Islet precursor cell (in vitro differentiated cells): ENCODE results near the gene NR1I3.

Experiments
- DNase-seq: peaks from one replicate; pipeline ENCODE4 v3.0.0-alpha.2; 2018

Gene NR1I3

GRCh38 chr1:161217831-161218230, 20.2 kb downstream of the NR1I3 start:
- no peak for DNase-seq

DNA sequence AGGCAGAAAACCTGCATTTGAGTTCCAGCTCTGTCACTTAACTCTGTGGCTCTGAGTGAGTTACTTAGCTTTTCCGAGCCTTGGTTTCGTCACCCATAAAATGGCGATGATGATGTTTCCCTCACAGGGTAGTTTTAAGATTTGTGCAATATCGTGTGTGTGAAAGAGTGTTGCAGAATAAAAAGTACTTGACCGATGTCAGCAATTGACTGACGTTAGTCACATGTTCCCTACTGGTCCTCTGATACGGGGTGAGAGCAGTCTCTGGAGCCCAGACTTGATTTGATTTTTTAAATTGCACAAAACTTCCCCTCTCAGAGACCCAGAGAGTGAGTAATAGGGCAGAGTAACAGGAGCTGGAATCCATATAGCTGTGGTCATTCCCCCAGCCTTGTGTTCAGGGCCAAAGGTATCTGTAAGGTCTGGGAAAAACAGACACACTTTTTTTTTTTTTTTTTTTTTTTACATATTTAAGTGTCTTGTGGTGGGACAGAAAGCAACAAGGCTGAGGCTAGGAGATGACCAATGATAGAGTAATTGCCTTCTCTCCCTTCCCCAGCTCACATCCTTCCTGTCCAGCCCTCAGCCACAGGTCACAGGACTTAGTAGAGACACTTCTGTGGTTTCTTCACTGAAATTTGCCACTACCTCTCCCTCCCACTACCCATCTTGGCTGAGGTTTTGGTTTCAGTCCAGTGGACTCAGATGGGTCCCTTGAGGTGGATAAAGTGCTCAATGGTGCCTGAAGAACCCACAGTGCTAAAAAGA, 20.9 kb downstream of the NR1I3 start:
- DNase-seq, result peak; percentile 79

DNA sequence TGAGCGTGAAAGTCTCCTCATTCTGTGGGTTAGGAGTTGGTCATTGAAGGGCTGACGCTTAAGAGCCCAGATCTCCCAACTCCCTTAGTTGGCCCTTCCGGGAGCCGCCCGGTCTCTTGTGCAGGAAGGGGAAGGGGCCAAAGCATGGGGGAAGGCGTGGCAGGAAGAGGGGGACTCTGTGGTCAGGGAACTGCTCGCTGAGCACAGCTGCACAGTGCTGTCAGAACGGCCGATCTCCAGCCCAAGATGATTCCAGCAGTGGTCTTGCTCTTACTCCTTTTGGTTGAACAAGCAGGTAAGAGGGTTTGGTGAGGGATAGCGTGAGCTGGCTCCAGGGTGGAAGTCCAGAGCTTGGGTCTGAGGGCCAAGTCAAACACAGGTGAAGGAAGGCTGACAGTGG, 22.9 kb downstream of the NR1I3 start, which contains the start of gene FCER1G:
Gene FCER1G, plus strand, starts transcription at position 220 of the 400 bp plus-strand sequence. Its CDS starts 27 bp downstream, at position 247.
- DNase-seq, result no peak

DNA sequence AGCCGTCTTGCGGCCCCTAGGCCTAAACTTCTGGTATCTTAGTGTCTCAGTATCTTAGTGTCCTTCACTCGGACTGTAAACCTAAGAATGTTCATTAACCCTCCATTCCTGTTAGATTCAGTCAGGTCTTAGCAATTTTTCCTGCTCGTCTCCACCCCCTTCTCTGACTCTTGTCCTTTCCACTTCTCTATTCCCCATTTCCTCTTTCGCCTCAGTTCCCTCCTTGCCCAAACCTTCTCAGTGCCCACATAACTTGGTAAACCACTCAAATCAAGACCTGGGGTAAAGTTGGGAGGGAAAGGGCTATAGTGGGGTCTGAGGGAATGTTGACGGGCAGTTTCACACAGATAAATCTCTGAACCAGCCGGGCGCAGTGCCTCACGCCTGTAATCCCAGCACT, 23.6 kb downstream of the NR1I3 start:
- DNase-seq, result no peak

GRCh38 chr1:161209790-161210409, 28.1 kb downstream of the NR1I3 start:
- DNase-seq, result peak; percentile 92

DNA sequence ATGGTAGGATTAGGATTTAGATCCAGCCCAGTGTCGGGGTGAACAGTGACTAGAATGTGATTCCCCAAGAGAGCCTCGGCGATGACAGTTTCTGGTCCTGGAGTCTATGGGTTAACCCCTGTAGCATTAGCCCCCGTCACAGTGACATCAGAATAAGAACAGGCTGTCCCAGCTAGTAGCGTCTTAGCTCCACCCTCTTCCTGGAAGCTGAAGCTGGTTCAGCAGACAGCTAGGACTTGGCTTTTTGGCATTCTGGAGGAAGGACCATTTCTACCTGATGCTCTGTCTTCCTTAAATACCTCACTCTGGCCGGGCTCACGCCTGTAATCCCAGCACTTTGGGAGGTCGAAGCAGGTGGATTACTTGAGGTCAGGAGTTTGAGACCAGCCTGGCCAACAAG, 30.8 kb downstream of the NR1I3 start:
- DNase-seq, result no peak

GRCh38 chr1:161206411-161207140, 31.4 kb downstream of the NR1I3 start:
- DNase-seq, result no peak

GRCh38 chr1:161201836-161202712, 35.9 kb downstream of the NR1I3 start, which contains the start of gene NDUFS2:
TSS of gene NDUFS2 (plus strand) at chr1:161202367. CDS start at chr1:161202386, 19 bp downstream.
- DNase-seq, result peak; percentile 99

- DNase-seq, result no peak
These were observed 36.8 kb downstream of the NR1I3 start for GRCh38 chr1:161200992-161201835.

GRCh38 chr1:161200421-161200991, 37.5 kb downstream of the NR1I3 start:
- DNase-seq, result no peak

DNA sequence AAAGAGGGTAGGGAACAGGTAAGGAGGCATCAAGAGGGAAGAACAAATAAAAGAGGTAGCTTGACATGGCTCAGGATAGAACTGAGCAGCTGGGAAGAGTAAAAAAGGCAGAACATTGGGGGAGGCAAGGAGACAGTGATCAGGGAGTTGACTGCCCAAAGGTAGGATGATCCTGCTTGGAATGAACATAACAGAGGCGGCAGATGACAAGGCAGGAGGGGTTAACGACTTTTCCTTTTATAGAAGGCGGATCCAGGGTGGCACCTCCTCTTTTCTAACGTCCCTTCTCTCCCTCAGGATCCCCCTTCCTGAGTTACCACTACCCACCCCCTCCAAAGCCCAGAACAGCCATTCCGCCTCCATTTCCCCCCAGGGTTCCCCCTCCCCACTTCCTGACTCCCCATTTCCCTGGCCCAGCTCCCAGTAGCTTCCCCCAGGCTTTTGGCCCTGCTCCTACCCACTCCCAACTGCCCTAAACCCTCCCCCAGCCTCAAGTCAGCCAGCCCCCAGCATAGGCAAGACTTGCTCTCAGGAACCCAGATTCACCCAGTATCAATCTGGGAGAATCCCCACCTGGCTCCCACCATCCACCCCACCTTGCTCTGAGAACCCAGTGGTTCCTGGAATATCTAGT, 38.4 kb downstream of the NR1I3 start:
- DNase-seq, result no peak

DNA sequence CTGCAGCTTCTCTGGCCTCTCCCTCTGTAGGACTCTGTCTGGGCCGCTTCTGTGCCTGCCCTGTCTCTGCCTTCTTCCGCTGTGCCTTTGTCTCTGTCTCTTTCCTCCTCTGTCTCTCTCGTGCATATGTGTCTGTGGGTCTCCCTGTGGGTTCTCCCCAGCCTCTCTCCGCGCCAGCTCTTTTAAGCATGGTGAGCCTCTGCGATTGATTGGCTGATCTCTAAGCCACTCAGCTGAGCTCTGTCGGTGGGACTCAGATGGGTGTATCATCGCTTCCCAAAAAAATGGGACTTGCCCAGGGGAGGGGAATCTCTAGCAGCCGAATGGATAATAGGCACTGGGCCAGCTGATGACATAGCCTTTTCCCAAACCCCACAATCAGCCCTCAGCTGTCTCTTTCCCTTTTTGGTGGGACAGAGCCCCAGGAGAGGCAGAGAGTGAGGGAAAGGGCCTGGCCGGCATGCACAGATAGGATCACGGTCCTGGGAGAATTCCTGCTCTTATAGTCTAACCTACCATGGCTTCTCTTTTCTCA, 39.0 kb downstream of the NR1I3 start, which contains the start of gene ADAMTS4:
Gene ADAMTS4, minus strand, starts transcription at position 158 of the 535 bp plus-strand sequence. CDS start 427 bp downstream, outside the sequence.
- DNase-seq, result no peak

DNA sequence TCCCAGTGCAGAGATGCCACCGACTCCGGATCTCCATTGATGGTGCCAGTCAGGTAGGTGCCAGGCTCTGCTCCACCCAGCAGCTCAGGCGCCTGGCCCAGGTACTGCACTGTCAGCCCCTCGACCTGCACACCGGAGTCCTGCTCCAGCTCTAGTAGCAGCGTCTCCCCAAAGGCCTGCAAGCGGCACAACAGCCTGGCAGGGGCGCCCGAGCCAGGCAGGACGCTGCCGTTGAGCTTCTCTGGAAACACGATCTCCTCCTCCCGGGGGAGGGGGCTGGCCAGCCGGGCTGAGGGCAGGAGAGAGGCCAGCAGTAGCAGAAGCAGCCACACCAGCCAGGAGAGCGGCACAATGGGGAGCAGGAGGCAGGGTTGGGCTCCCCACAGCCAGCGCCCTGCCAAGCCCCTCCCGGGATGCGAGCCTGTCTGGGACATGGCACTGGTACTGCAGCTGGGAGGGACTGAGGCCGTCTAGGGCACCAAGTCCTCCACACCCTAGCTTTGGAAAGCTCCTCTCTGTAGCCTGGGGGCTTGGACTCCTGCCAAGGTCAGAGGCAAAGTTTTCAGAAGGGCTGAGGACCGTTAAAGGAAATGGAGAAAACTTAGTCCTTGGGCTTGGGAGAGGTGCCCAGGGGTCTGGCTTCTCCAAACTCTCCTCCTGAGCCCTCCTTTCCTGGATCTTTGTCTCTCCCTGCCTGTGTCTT, 39.7 kb downstream of the NR1I3 start:
- peak; percentile 82 for DNase-seq

GRCh38 chr1:161197560-161198193, 40.3 kb downstream of the NR1I3 start:
- DNase-seq, result no peak

DNA sequence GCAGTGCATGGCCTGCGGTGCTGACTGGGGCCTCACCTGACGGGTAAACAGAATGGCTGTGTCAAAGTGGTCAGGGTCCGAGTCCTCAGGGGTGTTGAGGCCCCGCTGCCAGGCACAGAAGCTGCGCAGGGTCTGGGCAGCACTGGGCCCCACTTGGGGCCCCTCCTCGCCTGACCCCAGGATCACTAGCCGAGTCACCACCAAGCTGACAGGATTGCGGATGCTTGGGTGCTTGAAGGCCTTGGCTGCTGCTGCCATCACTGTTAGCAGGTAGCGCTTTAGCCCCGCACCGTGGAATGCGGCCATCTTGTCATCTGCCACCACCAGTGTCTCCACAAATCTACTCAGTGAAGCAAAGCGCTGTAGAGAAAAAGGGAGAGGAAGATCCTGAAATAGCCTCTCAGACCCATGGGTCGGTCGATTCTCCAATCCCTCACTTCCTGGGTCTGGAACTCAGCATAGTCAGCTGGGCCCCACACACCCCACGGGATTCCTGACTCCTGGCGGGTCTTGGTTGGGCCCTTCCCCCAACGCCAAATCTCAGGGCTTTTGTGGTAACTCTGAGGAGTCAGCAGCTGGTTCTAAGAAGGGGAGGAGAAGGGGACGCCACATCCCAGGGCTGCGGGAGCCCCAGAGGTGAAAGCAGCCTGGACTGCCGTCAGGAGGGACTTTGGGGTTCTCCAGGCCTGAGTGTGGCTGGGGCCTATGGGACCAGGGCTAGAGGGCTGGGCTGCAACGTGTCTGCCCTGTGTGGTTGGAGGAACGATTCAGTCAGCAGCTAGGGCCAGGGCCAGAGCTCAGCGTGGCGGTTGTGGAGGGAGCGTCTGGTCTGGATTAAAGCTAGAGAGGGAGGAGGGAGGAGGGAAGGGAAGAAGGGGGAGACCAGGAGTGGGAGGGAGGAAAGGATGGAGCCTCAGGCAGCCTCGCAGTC, 41.2 kb downstream of the NR1I3 start:
- peak; percentile 83 for DNase-seq

- DNase-seq, result no peak
These were observed 41.9 kb downstream of the NR1I3 start for GRCh38 chr1:161196111-161196510.

- DNase-seq, result no peak
These were observed 42.8 kb downstream of the NR1I3 start for GRCh38 chr1:161195171-161195570.
